SK-N-SH (cell line): ENCODE data around the gene TRPC4. TPM values are rescaled to one million over a fixed set of nuclear protein-coding genes. Genes with fewer than 3 reads are reported as not detected.
A peak's percentile ranks its signal among the peaks of the same experiment; 100 is the strongest.

Experiments
- CTCF ChIA-PET: fragments of 300-600, 350-600 bp; formaldehyde crosslinking; extraction: SDS; loops from one replicate; lab custom pipeline; 2021; lab: Yijun Ruan, JAX
- POLR2A ChIA-PET: fragments of 350-600 bp; sonication (Branson Sonifier 250); formaldehyde crosslinking; extraction: SDS; loops from one replicate; lab custom pipeline; 2020; ENCODE audit warnings: antibody characterized with exemption, inconsistent platforms; lab: Yijun Ruan, JAX
- DNase-seq: peaks from one replicate; pipeline ENCODE4 v3.0.0; 2012
- H2AFZ ChIP-seq: fragments of 200-600 bp; sonication (generic); 2 replicates; pipeline ENCODE4 v1.8.1; 2016; ENCODE audit warnings: antibody characterized with exemption, mild to moderate bottlenecking, low read depth
- H3F3A ChIP-seq: fragments of 200-600 bp; sonication (generic); replicated peaks from 2 replicates; pipeline ENCODE3; 2016; ENCODE audit warnings: antibody characterized with exemption, mild to moderate bottlenecking; ENCODE audit not compliant: insufficient read depth
- H3K27ac ChIP-seq, 2 experiments: fragments of 200-500 bp in 1 of 2; fragments of 200-600 bp in 1 of 2; sonication (Bioruptor generic) in 1 of 2; sonication (generic), shearing (Covaris generic) in 1 of 2; 2 replicates each; pipeline versions ENCODE4 v1.5.1 to v1.6.1; 2014 to 2016; ENCODE audit warnings: low read depth in 2 of 2, inconsistent platforms in 1 of 2, low read length in 1 of 2, mild to moderate bottlenecking in 1 of 2, mixed read lengths in 1 of 2
- H3K27me3 ChIP-seq: fragments of 200-600 bp; sonication (generic), shearing (Covaris generic); 2 replicates; pipeline ENCODE4 v1.6.1; 2016; ENCODE audit warnings: mixed run types; ENCODE audit not compliant: insufficient read depth
- H3K36me3 ChIP-seq, 2 experiments: fragments of 200-500 bp in 1 of 2; fragments of 200-600 bp in 1 of 2; sonication (Bioruptor generic) in 1 of 2; sonication (generic) in 1 of 2; replicated peaks in 1 of 2; 2 replicates each; pipeline versions ENCODE3 to v1.5.1; 2014 to 2016; ENCODE audit warnings: low read length in 1 of 2, mild to moderate bottlenecking in 1 of 2; ENCODE audit not compliant: insufficient read depth in 2 of 2, control insufficient read depth in 1 of 2
- H3K4me1 ChIP-seq, 2 experiments: fragments of 200-500 bp in 1 of 2; fragments of 200-600 bp in 1 of 2; sonication (Bioruptor generic) in 1 of 2; sonication (generic), shearing (Covaris generic) in 1 of 2; 2 replicates each; pipeline versions ENCODE4 v1.5.1 to v1.6.1; 2014 to 2016; ENCODE audit warnings: low read depth in 1 of 2, low read length in 1 of 2, mixed run types in 1 of 2; ENCODE audit not compliant: insufficient read depth in 2 of 2, control insufficient read depth in 1 of 2
- H3K4me2 ChIP-seq: fragments of 200-600 bp; sonication (generic), shearing (Covaris generic); 2 replicates; pipeline ENCODE4 v1.6.1; 2017; ENCODE audit warnings: mixed run types
- H3K4me3 ChIP-seq, 2 experiments: fragments of 200-500 bp in 1 of 2; fragments of 200-600 bp in 1 of 2; sonication (Bioruptor generic) in 1 of 2; sonication (generic), shearing (Covaris generic) in 1 of 2; 2 replicates each; pipeline versions ENCODE4 v1.5.1 to v1.8.1; 2014 to 2016; ENCODE audit warnings: low read depth in 2 of 2, inconsistent platforms in 1 of 2, low read length in 1 of 2, mild to moderate bottlenecking in 1 of 2, mixed read lengths in 1 of 2, moderate library complexity in 1 of 2
- H3K79me2 ChIP-seq: fragments of 200-600 bp; sonication (generic); 2 replicates; pipeline ENCODE4 v1.8.1; 2017; ENCODE audit warnings: mild to moderate bottlenecking; ENCODE audit not compliant: insufficient read depth
- H3K9ac ChIP-seq: fragments of 200-600 bp; sonication (generic); 2 replicates; pipeline ENCODE4 v1.6.1; 2017; ENCODE audit warnings: mixed run types
- H3K9me2 ChIP-seq: fragments of 200-600 bp; sonication (generic); 2 replicates; pipeline ENCODE4 v1.6.1; 2017; ENCODE audit warnings: mixed run types
- H3K9me3 ChIP-seq: fragments of 200-600 bp; sonication (generic); 2 replicates; pipeline ENCODE4 v1.6.1; 2017; ENCODE audit warnings: mixed run types, mild to moderate bottlenecking, moderate library complexity
- H4K20me1 ChIP-seq: fragments of 200-600 bp; sonication (generic); 2 replicates; pipeline ENCODE4 v1.6.1; 2017; ENCODE audit warnings: mild to moderate bottlenecking, mixed run types; ENCODE audit not compliant: insufficient read depth
- CHD2 ChIP-seq: fragments of 150-350 bp; IDR thresholded peaks from 2 replicates; pipeline ENCODE4 v1.6.1; 2018; ENCODE audit warnings: low read length; ENCODE audit not compliant: partially characterized antibody
- ELF1 ChIP-seq: IDR thresholded peaks from 2 replicates; pipeline ENCODE4 v1.4.0; 2012
- EP300 ChIP-seq, 2 experiments: IDR thresholded peaks; 2 replicates each; pipeline versions ENCODE4 v1.4.0 to v1.6.1; 2012; ENCODE audit warnings: borderline replicate concordance in 1 of 2, low read depth in 1 of 2, low read length in 1 of 2
- FOXJ3 ChIP-seq: sonication (generic); formaldehyde crosslinking; IDR thresholded peaks from 2 replicates; pipeline ENCODE4 v1.5.1; 2020; ENCODE audit warnings: mild to moderate bottlenecking, missing genetic modification reagents
- GATA2 ChIP-seq: sonication (generic); formaldehyde crosslinking; IDR thresholded peaks from 2 replicates; pipeline ENCODE4 v1.5.0; 2020; ENCODE audit warnings: mild to moderate bottlenecking, missing genetic modification reagents
- MXI1 ChIP-seq: IDR thresholded peaks from 2 replicates; pipeline ENCODE4 v1.6.1; 2012; ENCODE audit warnings: mild to moderate bottlenecking, low read depth, low read length, improper control_type of control experiment
- NRF1 ChIP-seq: IDR thresholded peaks from 2 replicates; pipeline ENCODE4 v1.6.1; 2012; ENCODE audit warnings: low read depth, mild to moderate bottlenecking, low read length
- POLR2AphosphoS5 ChIP-seq: IDR thresholded peaks from 2 replicates; pipeline ENCODE4 v1.6.1; 2012; ENCODE audit warnings: low read depth, low read length
- RCOR1 ChIP-seq: fragments of 150-350 bp; IDR thresholded peaks from 2 replicates; pipeline ENCODE4 v1.6.1; 2017; ENCODE audit warnings: antibody characterized with exemption, low read length
- RXRA ChIP-seq: IDR thresholded peaks from 2 replicates; pipeline ENCODE4 v1.4.0; 2012; ENCODE audit warnings: low read depth, mild to moderate bottlenecking, borderline replicate concordance
- SIN3A ChIP-seq: IDR thresholded peaks from 2 replicates; pipeline ENCODE4 v1.6.1; 2012; ENCODE audit warnings: low read depth, mild to moderate bottlenecking, low read length, moderate library complexity, borderline replicate concordance
- TCF12 ChIP-seq: IDR thresholded peaks from 2 replicates; pipeline ENCODE4 v1.4.0; 2012
- TEAD4 ChIP-seq: IDR thresholded peaks from 2 replicates; pipeline ENCODE4 v1.4.0; 2012; ENCODE audit warnings: mild to moderate bottlenecking, borderline replicate concordance; ENCODE audit not compliant: insufficient read depth
- YY1 ChIP-seq: IDR thresholded peaks from 2 replicates; pipeline ENCODE4 v1.4.0; 2012; ENCODE audit warnings: low read depth, mild to moderate bottlenecking
- WGBS: methylation state at CpG from one replicate; pipeline ENCODE4 v1.1.6; 2017; ENCODE audit warnings: low lambda C conversion rate; 5-methylcytosine and 5-hydroxymethylcytosine counted together
- polyA plus RNA-seq, 3 experiments: library from polyadenylated mRNA; depleted of rRNA; stranded (reverse); fragments of >200 nt; gene quantifications; 2 replicates each; pipeline ENCODE4 v1.2.3, GENCODE V29; 2012
- TF ChIP-seq, protein P1 (sequence below): fragments of 200-600 bp; sonication (generic); IDR thresholded peaks from 2 replicates; pipeline ENCODE4 v1.6.1; 2017; ENCODE audit warnings: antibody characterized with exemption, mild to moderate bottlenecking, moderate library complexity
- TF ChIP-seq, protein P2 (sequence below): fragments of 150-350 bp; IDR thresholded peaks from 2 replicates; pipeline ENCODE4 v1.6.1; 2016; ENCODE audit warnings: mild to moderate bottlenecking, low read depth, low read length
- TF ChIP-seq, protein P3 (sequence below): IDR thresholded peaks from 2 replicates; pipeline ENCODE4 v1.6.1; 2012; ENCODE audit warnings: mild to moderate bottlenecking, low read depth, low read length, moderate library complexity

TRPC4 gene
- polyA plus RNA-seq, 1 of the 3 experiments (the other 2 are of a cell fraction), result not detected

DNA sequence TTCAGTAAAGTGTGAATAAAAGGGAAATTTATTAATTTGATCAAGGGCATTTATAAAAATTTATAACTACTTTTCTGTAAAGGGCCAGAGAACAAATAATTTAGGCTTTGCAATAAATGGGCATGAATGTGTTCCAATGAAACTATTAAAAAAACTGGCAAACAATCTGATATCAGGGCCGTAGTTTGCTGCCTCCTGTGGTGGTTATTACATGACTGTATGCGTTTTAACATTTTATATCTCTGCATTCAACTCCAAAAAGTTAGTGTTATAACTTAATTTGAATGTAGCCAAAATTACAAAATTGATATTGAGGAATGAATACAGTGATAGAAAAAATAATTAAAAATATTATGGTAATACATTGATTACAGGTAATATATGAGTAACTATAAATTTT lies 190.5 kb downstream of the TRPC4 start:
- Histone ChIP-seq H3K9me2 (no peaks in the 10 kb centered on the region), H2AFZ (no peak overlapping the region), H3K27me3 (no peaks in the 10 kb centered on the region; the same call in 1 of the 2 replicates), H3K4me1 (0 out of 4 replicates have a peak, but pooled peaks cover 0 to 8% of the 10 kb centered on the region in 2 experiments), H4K20me1 (no peaks in the 10 kb centered on the region), H3K9me3 (no peaks in the 10 kb centered on the region), H3K79me2 (no peaks in the 10 kb centered on the region), H3K9ac (no peak overlapping the region), H3K4me3 (no peak overlapping the region), H3K36me3 (no peaks in the 10 kb centered on the region), H3K27ac (no peak overlapping the region), H3K4me2 (no peak overlapping the region)
- CTCF ChIA-PET, result no interaction called here
- POLR2A ChIA-PET, result no interaction called here
- no peak for DNase-seq
- WGBS, result 11% methylated on average over 2 of the region's 2 CpGs
- TF ChIP-seq FOXJ3 (CRISPR knock-in tag), result no peak
- TF ChIP-seq, protein P1, sequence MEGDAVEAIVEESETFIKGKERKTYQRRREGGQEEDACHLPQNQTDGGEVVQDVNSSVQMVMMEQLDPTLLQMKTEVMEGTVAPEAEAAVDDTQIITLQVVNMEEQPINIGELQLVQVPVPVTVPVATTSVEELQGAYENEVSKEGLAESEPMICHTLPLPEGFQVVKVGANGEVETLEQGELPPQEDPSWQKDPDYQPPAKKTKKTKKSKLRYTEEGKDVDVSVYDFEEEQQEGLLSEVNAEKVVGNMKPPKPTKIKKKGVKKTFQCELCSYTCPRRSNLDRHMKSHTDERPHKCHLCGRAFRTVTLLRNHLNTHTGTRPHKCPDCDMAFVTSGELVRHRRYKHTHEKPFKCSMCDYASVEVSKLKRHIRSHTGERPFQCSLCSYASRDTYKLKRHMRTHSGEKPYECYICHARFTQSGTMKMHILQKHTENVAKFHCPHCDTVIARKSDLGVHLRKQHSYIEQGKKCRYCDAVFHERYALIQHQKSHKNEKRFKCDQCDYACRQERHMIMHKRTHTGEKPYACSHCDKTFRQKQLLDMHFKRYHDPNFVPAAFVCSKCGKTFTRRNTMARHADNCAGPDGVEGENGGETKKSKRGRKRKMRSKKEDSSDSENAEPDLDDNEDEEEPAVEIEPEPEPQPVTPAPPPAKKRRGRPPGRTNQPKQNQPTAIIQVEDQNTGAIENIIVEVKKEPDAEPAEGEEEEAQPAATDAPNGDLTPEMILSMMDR, result peak; percentile 49
- TF ChIP-seq, all 33 proteins: peak for 1
- H3F3A ChIP-seq, result no peaks in the 10 kb centered on the region

DNA sequence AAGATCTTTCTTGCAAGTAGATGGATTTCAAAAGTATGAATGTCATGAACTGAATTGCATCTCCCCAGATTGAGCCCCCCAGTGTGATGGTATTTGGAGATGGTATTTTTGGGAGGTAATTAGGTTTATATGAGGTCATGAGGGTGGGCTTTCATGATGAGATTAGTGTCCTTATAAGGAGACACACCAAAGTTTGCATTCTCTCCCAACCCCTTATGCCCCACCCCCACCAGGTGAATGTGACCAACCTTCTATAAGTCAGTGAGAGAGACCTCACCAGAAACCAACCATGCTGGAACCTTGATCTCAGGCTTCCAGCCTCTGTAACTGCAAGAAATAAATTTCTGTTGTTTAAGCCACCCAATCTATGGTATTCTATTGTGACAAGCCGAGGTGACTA lies 199.7 kb downstream of the TRPC4 start:
- no peak overlapping the region for H2AFZ ChIP-seq
- 0% methylated on average over 1 of the region's 1 CpG for WGBS
- H3F3A ChIP-seq, result no peaks in the 10 kb centered on the region
- H4K20me1 ChIP-seq, result no peaks in the 10 kb centered on the region
- H3K9me2 ChIP-seq, result no peaks in the 10 kb centered on the region
- H3K79me2 ChIP-seq, result no peaks in the 10 kb centered on the region
- peaks cover 0 to 14% of the 10 kb centered on the region in 2 experiments; a peak in 1 of 4 replicates for H3K4me1 ChIP-seq
- ChIA-PET POLR2A (no interaction called here), CTCF (no interaction called here)
- H3K4me2 ChIP-seq, result no peak overlapping the region
- no peak for TF ChIP-seq GATA2
- no peak for TF ChIP-seq ELF1
- TF ChIP-seq FOXJ3 (CRISPR knock-in tag), result no peak
- TF ChIP-seq SIN3A, result no peak
- TF ChIP-seq, protein P2, sequence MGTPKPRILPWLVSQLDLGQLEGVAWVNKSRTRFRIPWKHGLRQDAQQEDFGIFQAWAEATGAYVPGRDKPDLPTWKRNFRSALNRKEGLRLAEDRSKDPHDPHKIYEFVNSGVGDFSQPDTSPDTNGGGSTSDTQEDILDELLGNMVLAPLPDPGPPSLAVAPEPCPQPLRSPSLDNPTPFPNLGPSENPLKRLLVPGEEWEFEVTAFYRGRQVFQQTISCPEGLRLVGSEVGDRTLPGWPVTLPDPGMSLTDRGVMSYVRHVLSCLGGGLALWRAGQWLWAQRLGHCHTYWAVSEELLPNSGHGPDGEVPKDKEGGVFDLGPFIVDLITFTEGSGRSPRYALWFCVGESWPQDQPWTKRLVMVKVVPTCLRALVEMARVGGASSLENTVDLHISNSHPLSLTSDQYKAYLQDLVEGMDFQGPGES, result no peak
- TF ChIP-seq NRF1, result no peak
- no peak for TF ChIP-seq TEAD4
- no peak for TF ChIP-seq YY1
- no peak for TF ChIP-seq TCF12
- TF ChIP-seq POLR2AphosphoS5, result no peak
- TF ChIP-seq, protein P1, result no peak
- TF ChIP-seq, protein P3, sequence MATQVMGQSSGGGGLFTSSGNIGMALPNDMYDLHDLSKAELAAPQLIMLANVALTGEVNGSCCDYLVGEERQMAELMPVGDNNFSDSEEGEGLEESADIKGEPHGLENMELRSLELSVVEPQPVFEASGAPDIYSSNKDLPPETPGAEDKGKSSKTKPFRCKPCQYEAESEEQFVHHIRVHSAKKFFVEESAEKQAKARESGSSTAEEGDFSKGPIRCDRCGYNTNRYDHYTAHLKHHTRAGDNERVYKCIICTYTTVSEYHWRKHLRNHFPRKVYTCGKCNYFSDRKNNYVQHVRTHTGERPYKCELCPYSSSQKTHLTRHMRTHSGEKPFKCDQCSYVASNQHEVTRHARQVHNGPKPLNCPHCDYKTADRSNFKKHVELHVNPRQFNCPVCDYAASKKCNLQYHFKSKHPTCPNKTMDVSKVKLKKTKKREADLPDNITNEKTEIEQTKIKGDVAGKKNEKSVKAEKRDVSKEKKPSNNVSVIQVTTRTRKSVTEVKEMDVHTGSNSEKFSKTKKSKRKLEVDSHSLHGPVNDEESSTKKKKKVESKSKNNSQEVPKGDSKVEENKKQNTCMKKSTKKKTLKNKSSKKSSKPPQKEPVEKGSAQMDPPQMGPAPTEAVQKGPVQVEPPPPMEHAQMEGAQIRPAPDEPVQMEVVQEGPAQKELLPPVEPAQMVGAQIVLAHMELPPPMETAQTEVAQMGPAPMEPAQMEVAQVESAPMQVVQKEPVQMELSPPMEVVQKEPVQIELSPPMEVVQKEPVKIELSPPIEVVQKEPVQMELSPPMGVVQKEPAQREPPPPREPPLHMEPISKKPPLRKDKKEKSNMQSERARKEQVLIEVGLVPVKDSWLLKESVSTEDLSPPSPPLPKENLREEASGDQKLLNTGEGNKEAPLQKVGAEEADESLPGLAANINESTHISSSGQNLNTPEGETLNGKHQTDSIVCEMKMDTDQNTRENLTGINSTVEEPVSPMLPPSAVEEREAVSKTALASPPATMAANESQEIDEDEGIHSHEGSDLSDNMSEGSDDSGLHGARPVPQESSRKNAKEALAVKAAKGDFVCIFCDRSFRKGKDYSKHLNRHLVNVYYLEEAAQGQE, result no peak
- no peak for TF ChIP-seq MXI1
- no peak for TF ChIP-seq RXRA
- no peak for TF ChIP-seq RCOR1
- TF ChIP-seq CHD2, result no peak
- no peak for TF ChIP-seq EP300 (IDR thresholded peaks at IDR 0.05; ENCODE audit: borderline replicate concordance in 1 of 2, low read depth in 1 of 2, low read length in 1 of 2)
- no peak overlapping the region for H3K27ac ChIP-seq
- H3K9me3 ChIP-seq, result no peaks in the 10 kb centered on the region
- no peak for DNase-seq
- no peak overlapping the region for H3K4me3 ChIP-seq
- no peaks in the 10 kb centered on the region for H3K36me3 ChIP-seq
- H3K9ac ChIP-seq, result no peak overlapping the region
- no peaks in the 10 kb centered on the region for H3K27me3 ChIP-seq
